Cardiac ventricle fibroblast (primary cell): ENCODE results near the gene COL11A2. TPM values are rescaled to one million over a fixed set of nuclear protein-coding genes. Genes with fewer than 3 reads are reported as not detected.

ENCODE experiments used
- total RNA-seq: library from RNA; depleted of rRNA; stranded (reverse); fragments of >200 nt; gene quantifications from 2 replicates; pipeline ENCODE4 v1.2.3, GENCODE V29; 2015

COL11A2 gene
- total RNA-seq, result 0.05 and 0.06 TPM in 2 replicates

GRCh38 chr6:33192105-33192646, at the start of gene COL11A2:
TSS of gene COL11A2 (minus strand) at chr6:33192467. CDS start at chr6:33192240, 227 bp downstream.

GRCh38 chr6:33208091-33208967, 16.1 kb upstream of the COL11A2 start, which contains the start of gene RING1:
TSS of gene RING1 (plus strand) at chr6:33208500. CDS start at chr6:33208823, 323 bp downstream.

DNA sequence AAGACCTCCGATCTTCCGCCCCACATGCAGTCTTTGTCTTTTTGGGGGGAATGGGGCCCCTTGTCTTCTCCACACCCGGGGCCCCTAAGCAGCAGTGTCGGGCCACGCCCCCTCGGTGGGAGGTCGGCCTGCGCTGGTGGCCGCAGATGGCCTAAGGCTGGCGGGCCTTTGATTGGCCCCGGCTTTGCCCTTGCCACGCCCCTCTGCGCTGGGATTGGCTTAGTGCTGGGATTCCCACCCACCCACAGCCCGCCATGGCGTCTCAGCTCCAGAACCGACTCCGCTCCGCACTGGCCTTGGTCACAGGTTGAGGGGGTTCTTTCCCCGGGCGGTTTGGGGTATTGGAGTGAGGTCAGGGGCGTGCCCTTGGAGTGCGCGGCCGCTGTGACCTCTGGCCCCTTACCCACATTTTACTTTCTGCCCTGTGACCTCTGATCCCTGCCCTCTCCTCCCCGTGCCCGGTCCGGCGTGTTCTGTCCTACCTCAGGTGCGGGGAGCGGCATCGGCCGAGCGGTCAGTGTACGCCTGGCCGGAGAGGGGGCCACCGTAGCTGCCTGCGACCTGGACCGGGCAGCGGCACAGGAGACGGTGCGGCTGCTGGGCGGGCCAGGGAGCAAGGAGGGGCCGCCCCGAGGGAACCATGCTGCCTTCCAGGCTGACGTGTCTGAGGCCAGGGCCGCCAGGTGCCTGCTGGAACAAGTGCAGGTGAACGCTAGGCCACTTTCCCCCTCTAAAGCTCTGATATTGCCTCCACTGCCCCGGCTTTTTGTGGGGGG, 12.3 kb upstream of the COL11A2 start, which contains the start of gene HSD17B8:
TSS of gene HSD17B8 (plus strand) at position 241 of the 776 bp plus-strand sequence. CDS start at position 255, 14 bp downstream.

GRCh38 chr6:33200219-33201146, 8.2 kb upstream of the COL11A2 start, which contains the start of the genes RXRB and SLC39A7:
TSS of gene RXRB (minus strand) at chr6:33200665. CDS start at chr6:33200476, 189 bp downstream.
TSS of gene SLC39A7 (plus strand) at chr6:33200867. CDS start at chr6:33201246, 379 bp downstream.

Other genes with a start within 250 kb of the COL11A2 start
- 3.9 and 4.2 TPM in 2 replicates for gene HLA-DMA, start 239.4 kb downstream of the COL11A2 start, total RNA-seq
- 112 and 121 TPM in 2 replicates for gene BRD2, start 223.9 kb downstream of the COL11A2 start, total RNA-seq
- gene HLA-DOA, start 182.9 kb downstream of the COL11A2 start, total RNA-seq, result 0.12 TPM in 1 of 2 replicates, not detected in the other
- gene HLA-DPA1, start 118.8 kb downstream of the COL11A2 start, total RNA-seq, result 2.8 and 7.6 TPM in 2 replicates
- 4.1 and 10.1 TPM in 2 replicates for gene HLA-DPB1, start 116.5 kb downstream of the COL11A2 start, total RNA-seq
- gene RXRB, start 8.2 kb upstream of the COL11A2 start, total RNA-seq, result 19.2 and 20.3 TPM in 2 replicates
- gene SLC39A7, start 8.4 kb upstream of the COL11A2 start, total RNA-seq, result 133 and 143 TPM in 2 replicates
- gene HSD17B8, start 12.2 kb upstream of the COL11A2 start, total RNA-seq, result 2.2 and 6.6 TPM in 2 replicates
- gene RING1, start 16.0 kb upstream of the COL11A2 start, total RNA-seq, result 13.6 and 13.9 TPM in 2 replicates
- 13.3 and 29.0 TPM in 2 replicates for gene VPS52, start 79.4 kb upstream of the COL11A2 start, total RNA-seq
- 3,899 and 4,707 TPM in 2 replicates for gene RPS18, start 79.6 kb upstream of the COL11A2 start, total RNA-seq
- gene B3GALT4, start 84.7 kb upstream of the COL11A2 start, total RNA-seq, result 2.3 and 2.7 TPM in 2 replicates
- gene WDR46, start 96.8 kb upstream of the COL11A2 start, total RNA-seq, result 55.5 and 57.8 TPM in 2 replicates
- 45.7 and 55.3 TPM in 2 replicates for gene PFDN6, start 97.1 kb upstream of the COL11A2 start, total RNA-seq
- gene RGL2, start 106.5 kb upstream of the COL11A2 start, total RNA-seq, result 16.1 and 17.8 TPM in 2 replicates
- 47.9 and 50.1 TPM in 2 replicates for gene TAPBP, start 121.6 kb upstream of the COL11A2 start, total RNA-seq
- 13.9 and 17.1 TPM in 2 replicates for gene ZBTB22, start 125.3 kb upstream of the COL11A2 start, total RNA-seq
- 33.6 and 35.2 TPM in 2 replicates for gene DAXX, start 130.5 kb upstream of the COL11A2 start, total RNA-seq
- 1.3 and 5.0 TPM in 2 replicates for gene KIFC1, start 199.4 kb upstream of the COL11A2 start, total RNA-seq
- gene PHF1, start 218.5 kb upstream of the COL11A2 start, total RNA-seq, result 22.2 and 32.6 TPM in 2 replicates
- 124 and 165 TPM in 2 replicates for gene CUTA, start 225.6 kb upstream of the COL11A2 start, total RNA-seq
- gene SYNGAP1, start 227.6 kb upstream of the COL11A2 start, total RNA-seq, result 8.1 TPM in 2 replicates